Keratinocyte (primary cell): ENCODE results near the gene HYAL2. TPM values are rescaled to one million over a fixed set of nuclear protein-coding genes. Genes with fewer than 3 reads are reported as not detected.
A peak's percentile ranks its signal among the peaks of the same experiment; 100 is the strongest.

Experiments used
- DNase-seq: peaks from one replicate; pipeline ENCODE4 v3.0.0-alpha.2; 2011; ENCODE audit warnings: low read depth, missing footprints, low spot score
- FAIRE-seq: peaks from 2 replicates; lab custom pipeline; 2011; peaks lifted over from hg19 to GRCh38; lab: Jason Lieb, UNC
- H2AFZ ChIP-seq: 2 replicates; pipeline ENCODE4 v1.6.0; 2012; ENCODE audit warnings: low read length, control low read depth, inconsistent platforms; ENCODE audit not compliant: control insufficient read depth
- H3K27ac ChIP-seq: 2 replicates; pipeline ENCODE4 v1.5.1; 2011; ENCODE audit warnings: low read length; ENCODE audit not compliant: control insufficient read depth, insufficient read depth
- H3K27me3 ChIP-seq: 3 replicates; pipeline ENCODE4 v1.6.0; 2011; ENCODE audit warnings: low read length; ENCODE audit not compliant: control insufficient read depth, insufficient read depth; ENCODE audit errors: extremely low read depth
- H3K36me3 ChIP-seq, 2 experiments: 2 replicates in 1 of 2; 3 replicates in 1 of 2; pipeline ENCODE4 v1.5.1; 2011; ENCODE audit warnings: low read length in 2 of 2, mild to moderate bottlenecking in 1 of 2; ENCODE audit not compliant: control insufficient read depth in 2 of 2, insufficient read depth in 2 of 2; ENCODE audit errors: extremely low read depth in 1 of 2
- H3K4me1 ChIP-seq: 3 replicates; pipeline ENCODE4 v1.5.1; 2011; ENCODE audit warnings: low read length; ENCODE audit not compliant: control insufficient read depth, insufficient read depth; ENCODE audit errors: extremely low read depth
- H3K4me2 ChIP-seq: 3 replicates; pipeline ENCODE4 v1.6.0; 2011; ENCODE audit warnings: low read depth, low read length; ENCODE audit not compliant: control insufficient read depth, insufficient read depth; ENCODE audit errors: extremely low read depth
- H3K4me3 ChIP-seq, 3 experiments: fragments of 200-600 bp in 1 of 3; sonication (generic) in 1 of 3; 2 replicates in 2 of 3; 3 replicates in 1 of 3; pipeline ENCODE4 v1.5.1; 2011 to 2016; ENCODE audit warnings: low read length in 3 of 3, mild to moderate bottlenecking in 3 of 3, control low read depth in 2 of 3, inconsistent platforms in 1 of 3, low read depth in 1 of 3, mixed read lengths in 1 of 3, mixed run types in 1 of 3, moderate library complexity in 1 of 3; ENCODE audit not compliant: control insufficient read depth in 2 of 3, insufficient read depth in 2 of 3; ENCODE audit errors: extremely low read depth in 1 of 3
- H3K79me2 ChIP-seq: 2 replicates; pipeline ENCODE4 v1.6.0; 2012; ENCODE audit warnings: low read length; ENCODE audit not compliant: control insufficient read depth, insufficient read depth
- H3K9ac ChIP-seq: 3 replicates; pipeline ENCODE4 v1.6.0; 2011; ENCODE audit warnings: low read length; ENCODE audit not compliant: control insufficient read depth, insufficient read depth; ENCODE audit errors: extremely low read depth
- H3K9me1 ChIP-seq: 3 replicates; pipeline ENCODE4 v1.6.0; 2011; ENCODE audit warnings: low read length; ENCODE audit not compliant: control insufficient read depth, insufficient read depth; ENCODE audit errors: extremely low read depth
- H3K9me3 ChIP-seq: 2 replicates; pipeline ENCODE4 v1.5.1; 2012; ENCODE audit warnings: low read depth, low read length; ENCODE audit not compliant: control insufficient read depth
- H4K20me1 ChIP-seq: 3 replicates; pipeline ENCODE4 v1.6.0; 2011; ENCODE audit warnings: low read length; ENCODE audit not compliant: control insufficient read depth, insufficient read depth; ENCODE audit errors: extremely low read depth
- EZH2 ChIP-seq: IDR thresholded peaks from one replicate; pipeline ENCODE4 v1.6.1; 2012; ENCODE audit warnings: inconsistent platforms, mild to moderate bottlenecking, low read length, moderate library complexity
- dilution Hi-C: fragments of 300-500 bp; cut with MboI; formaldehyde crosslinking; loops from one replicate; pipeline ENCODE4 v1.7.0; 2020; ENCODE audit warnings: low sequenced_read_pairs; ENCODE audit not compliant: extremely low pct_ligation_motif_present
- polyA plus RNA-seq, 5 experiments: library from polyadenylated mRNA; depleted of rRNA in 3 of 5; stranded (reverse) in 3 of 5; stranded (forward) in 1 of 5; unstranded in 1 of 5; fragments of >200 nt; gene quantifications; 1 replicate in 1 of 5; 2 replicates in 3 of 5; 3 replicates in 1 of 5; pipeline versions ENCODE4 v1.2.1 to v1.2.3, GENCODE V29; 2011 to 2012; ENCODE audit warnings: missing spikeins in 2 of 5, low read depth in 1 of 5, low replicate concordance in 1 of 5
- TF ChIP-seq, protein P1 (sequence below), 3 experiments: IDR thresholded peaks in 1 of 3; conservative IDR thresholded peaks in 1 of 3; optimal IDR thresholded peaks in 1 of 3; 2 replicates in 2 of 3; 3 replicates in 1 of 3; pipeline versions ENCODE3 to v1.5.1; 2011; ENCODE audit warnings: low read length in 3 of 3, mild to moderate bottlenecking in 3 of 3, moderate library complexity in 2 of 3, control low read depth in 1 of 3, inconsistent platforms in 1 of 3; ENCODE audit not compliant: insufficient read depth in 2 of 3; ENCODE audit errors: extremely low read depth in 1 of 3

HYAL2 gene
- polyA plus RNA-seq, 1 donor (not counting 4 experiments of a cell fraction or from before 2014, with no cell fraction given), result 42.8 TPM

- dilution Hi-C loops, result no loop called here
- Histone ChIP-seq H3K79me2 (peaks cover 7% of the 10 kb centered on the region), H3K27ac (peak overlapping the region; percentile 89), H3K36me3 (peaks cover 0 to 4% of the 10 kb centered on the region in 2 experiments), H3K4me1 (peaks cover 24% of the 10 kb centered on the region), H3K9me1 (peaks cover 3% of the 10 kb centered on the region), H2AFZ (no peak overlapping the region), H3K4me2 (peak overlapping the region; percentile 94), H3K27me3 (no peaks in the 10 kb centered on the region), H3K9me3 (no peaks in the 10 kb centered on the region), H3K9ac (peak overlapping the region; percentile 95), H4K20me1 (no peaks in the 10 kb centered on the region), H3K4me3 (peak overlapping the region; percentile 76 to 97 (median 94))
- DNase-seq (no peak), FAIRE-seq (no peak)
- TF ChIP-seq EZH2, result no peak
- TF ChIP-seq, protein P1, sequence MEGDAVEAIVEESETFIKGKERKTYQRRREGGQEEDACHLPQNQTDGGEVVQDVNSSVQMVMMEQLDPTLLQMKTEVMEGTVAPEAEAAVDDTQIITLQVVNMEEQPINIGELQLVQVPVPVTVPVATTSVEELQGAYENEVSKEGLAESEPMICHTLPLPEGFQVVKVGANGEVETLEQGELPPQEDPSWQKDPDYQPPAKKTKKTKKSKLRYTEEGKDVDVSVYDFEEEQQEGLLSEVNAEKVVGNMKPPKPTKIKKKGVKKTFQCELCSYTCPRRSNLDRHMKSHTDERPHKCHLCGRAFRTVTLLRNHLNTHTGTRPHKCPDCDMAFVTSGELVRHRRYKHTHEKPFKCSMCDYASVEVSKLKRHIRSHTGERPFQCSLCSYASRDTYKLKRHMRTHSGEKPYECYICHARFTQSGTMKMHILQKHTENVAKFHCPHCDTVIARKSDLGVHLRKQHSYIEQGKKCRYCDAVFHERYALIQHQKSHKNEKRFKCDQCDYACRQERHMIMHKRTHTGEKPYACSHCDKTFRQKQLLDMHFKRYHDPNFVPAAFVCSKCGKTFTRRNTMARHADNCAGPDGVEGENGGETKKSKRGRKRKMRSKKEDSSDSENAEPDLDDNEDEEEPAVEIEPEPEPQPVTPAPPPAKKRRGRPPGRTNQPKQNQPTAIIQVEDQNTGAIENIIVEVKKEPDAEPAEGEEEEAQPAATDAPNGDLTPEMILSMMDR (optimal IDR thresholded peaks at IDR 0.05 in 1 of 3, IDR thresholded peaks at IDR 0.05 in 1 of 3, conservative IDR thresholded peaks at IDR 0.05 in 1 of 3; ENCODE audit: extremely low read depth in 1 of 3, insufficient read depth in 2 of 3, low read length in 3 of 3), result peak in 2 of 3 experiments; percentile 30 to 35
Observed at GRCh38 chr3:50297896-50298725, 24.4 kb downstream of the HYAL2 start.

GRCh38 chr3:50297384-50297775, 25.2 kb downstream of the HYAL2 start:
- Histone ChIP-seq H3K9me3 (no peaks in the 10 kb centered on the region), H3K27ac (no peak overlapping the region), H3K27me3 (no peaks in the 10 kb centered on the region), H3K4me3 (no peak overlapping the region), H3K4me1 (peaks cover 27% of the 10 kb centered on the region), H3K9ac (no peak overlapping the region), H3K9me1 (peaks cover 3% of the 10 kb centered on the region), H3K4me2 (no peak overlapping the region), H3K79me2 (peaks cover 5% of the 10 kb centered on the region), H3K36me3 (peaks cover 0 to 4% of the 10 kb centered on the region in 2 experiments), H4K20me1 (no peaks in the 10 kb centered on the region), H2AFZ (no peak overlapping the region)
- dilution Hi-C loops, result no loop called here
- TF ChIP-seq, protein P1 (optimal IDR thresholded peaks at IDR 0.05 in 1 of 3, IDR thresholded peaks at IDR 0.05 in 1 of 3, conservative IDR thresholded peaks at IDR 0.05 in 1 of 3; ENCODE audit: extremely low read depth in 1 of 3, insufficient read depth in 2 of 3, low read length in 3 of 3), result no peak
- no peak for TF ChIP-seq EZH2
- no peak for DNase-seq
- no peak for FAIRE-seq
